MCF 10A (cell line): Measurements from ENCODE around the gene TOR1B. TPM values are rescaled to one million over a fixed set of nuclear protein-coding genes. Genes with fewer than 3 reads are reported as not detected.
A peak's percentile ranks its signal among the peaks of the same experiment; 100 is the strongest.

Experiments
- BruUV-seq: library from RNA; stranded (reverse); fragments of 400-500 nt; replicated peaks from 2 replicates; lab custom pipeline; 2021; lab: Mats Ljungman, UMichigan
- CTCF ChIA-PET: fragments of 300-600 bp; sonication (Branson Sonifier 250); formaldehyde crosslinking; extraction: SDS; loops from one replicate; lab custom pipeline; 2021; ENCODE audit warnings: antibody characterized with exemption, inconsistent platforms; lab: Yijun Ruan, JAX
- POLR2A ChIA-PET: fragments of 300-600, 350-650 bp; sonication (Branson Sonifier 250); formaldehyde crosslinking; extraction: SDS; loops from one replicate; lab custom pipeline; 2020; ENCODE audit warnings: antibody characterized with exemption, inconsistent platforms; lab: Yijun Ruan, JAX
- DNase-seq: peaks from one replicate; pipeline ENCODE4 v3.0.0-alpha.2; 2018; ENCODE audit not compliant: unreplicated experiment
- H3K27ac Mint-ChIP-seq: one replicate; pipeline ENCODE4 v1.8.0; 2022; ENCODE audit warnings: mild to moderate bottlenecking, low read depth, mixed read lengths; ENCODE audit not compliant: unreplicated experiment
- H3K27me3 Mint-ChIP-seq: one replicate; pipeline ENCODE4 v1.8.0; 2022; ENCODE audit warnings: mixed read lengths; ENCODE audit not compliant: insufficient read depth, unreplicated experiment
- H3K36me3 Mint-ChIP-seq: one replicate; pipeline ENCODE4 v1.8.0; 2022; ENCODE audit warnings: mild to moderate bottlenecking, moderate library complexity, mixed read lengths; ENCODE audit not compliant: insufficient read depth, unreplicated experiment
- H3K4me1 Mint-ChIP-seq: one replicate; pipeline ENCODE4 v1.8.0; 2022; ENCODE audit warnings: mixed read lengths; ENCODE audit not compliant: insufficient read depth, unreplicated experiment
- H3K4me3 Mint-ChIP-seq: one replicate; pipeline ENCODE4 v1.8.0; 2022; ENCODE audit warnings: mild to moderate bottlenecking, moderate library complexity, mixed read lengths; ENCODE audit not compliant: unreplicated experiment
- H3K9me3 Mint-ChIP-seq: one replicate; pipeline ENCODE4 v1.8.0; 2022; ENCODE audit warnings: mixed read lengths; ENCODE audit not compliant: unreplicated experiment
- intact Hi-C: fragments of 100-400 bp; cut with micrococcal nuclease; formaldehyde crosslinking; loops from 2 replicates; pipeline ENCODE4 v1.14.1; 2022
- total RNA-seq: library from RNA; stranded (reverse); gene quantifications from 2 replicates; pipeline ENCODE4 v1.2.3, GENCODE V29; 2022
- TF ChIP-seq, protein P1 (sequence below): fragments of 200-600 bp; IDR thresholded peaks from one replicate; pipeline ENCODE4 v1.8.0; 2022; ENCODE audit warnings: antibody characterized with exemption, mild to moderate bottlenecking; ENCODE audit not compliant: unreplicated experiment

TOR1B gene
- total RNA-seq, 1 experiment from 2014 or later = 14.8 TPM

DNA sequence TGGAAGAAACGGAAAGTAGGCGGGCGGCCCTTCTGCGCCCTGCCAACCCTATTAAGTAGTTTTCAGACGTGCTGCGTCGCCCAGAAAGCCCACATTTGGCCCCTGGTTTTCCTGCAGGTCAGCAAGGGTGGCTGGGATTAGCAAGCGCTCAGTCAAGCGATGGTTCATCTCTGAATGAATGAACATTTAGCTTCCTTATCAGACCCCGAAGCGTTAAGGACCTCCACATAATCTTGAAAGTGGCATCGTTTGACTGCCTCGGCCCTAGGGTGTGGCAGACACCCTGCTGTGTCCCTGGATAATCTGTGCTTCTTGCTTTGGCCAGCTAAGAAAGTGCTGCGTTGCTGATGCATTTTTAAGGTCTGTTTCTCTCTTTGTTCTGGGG is 684 bp downstream of the TOR1B start:
- Mint-ChIP-seq H3K9me3 (no peaks in the 10 kb centered on the region), H3K36me3 (peaks cover 21% of the 10 kb centered on the region), H3K27ac (peak overlapping the region; percentile 49), H3K4me1 (no peaks in the 10 kb centered on the region), H3K27me3 (no peaks in the 10 kb centered on the region), H3K4me3 (peak overlapping the region; percentile 82)
- TF ChIP-seq, protein P1, sequence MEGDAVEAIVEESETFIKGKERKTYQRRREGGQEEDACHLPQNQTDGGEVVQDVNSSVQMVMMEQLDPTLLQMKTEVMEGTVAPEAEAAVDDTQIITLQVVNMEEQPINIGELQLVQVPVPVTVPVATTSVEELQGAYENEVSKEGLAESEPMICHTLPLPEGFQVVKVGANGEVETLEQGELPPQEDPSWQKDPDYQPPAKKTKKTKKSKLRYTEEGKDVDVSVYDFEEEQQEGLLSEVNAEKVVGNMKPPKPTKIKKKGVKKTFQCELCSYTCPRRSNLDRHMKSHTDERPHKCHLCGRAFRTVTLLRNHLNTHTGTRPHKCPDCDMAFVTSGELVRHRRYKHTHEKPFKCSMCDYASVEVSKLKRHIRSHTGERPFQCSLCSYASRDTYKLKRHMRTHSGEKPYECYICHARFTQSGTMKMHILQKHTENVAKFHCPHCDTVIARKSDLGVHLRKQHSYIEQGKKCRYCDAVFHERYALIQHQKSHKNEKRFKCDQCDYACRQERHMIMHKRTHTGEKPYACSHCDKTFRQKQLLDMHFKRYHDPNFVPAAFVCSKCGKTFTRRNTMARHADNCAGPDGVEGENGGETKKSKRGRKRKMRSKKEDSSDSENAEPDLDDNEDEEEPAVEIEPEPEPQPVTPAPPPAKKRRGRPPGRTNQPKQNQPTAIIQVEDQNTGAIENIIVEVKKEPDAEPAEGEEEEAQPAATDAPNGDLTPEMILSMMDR = no peak
- ChIA-PET CTCF (interaction anchor here (0.5 to 0.6 kb wide), 2 partner anchors 19 to 75 kb away, joined by 3 to 4 read pairs; no protein-coding TSS in a partner anchor), POLR2A (interaction anchor here (0.6 to 2.7 kb wide), 10 partner anchors 9 to 176 kb away, joined by 3 to 16 read pairs (median 4); partner anchors contain the start of genes C9orf78, PTGES, TOR1A and USP20)
- peak; percentile 8 for DNase-seq
- intact Hi-C loops = loop anchor here (1.0 kb wide), 1 partner anchor 296 kb away; no protein-coding TSS in a partner anchor
- BruUV-seq = no TSS peak

DNA sequence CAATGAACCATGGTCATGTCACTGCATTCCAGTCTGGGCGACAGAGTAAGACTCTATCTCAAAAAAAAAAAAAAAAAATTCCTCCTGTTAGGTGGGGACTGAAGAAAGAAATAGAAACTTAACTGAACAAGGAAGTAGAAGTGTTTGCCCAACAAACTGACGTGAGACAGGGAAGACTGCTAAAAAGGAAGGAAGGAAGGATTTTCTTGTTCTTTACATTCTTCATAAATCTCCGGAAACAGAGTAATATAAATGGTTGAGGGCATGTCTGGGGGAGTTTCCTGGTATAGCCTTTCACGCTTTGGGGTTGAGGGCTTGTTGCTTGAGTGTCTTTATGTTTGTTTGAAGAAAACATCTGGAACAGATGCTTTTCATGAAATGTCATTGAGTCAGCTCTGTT is 3.1 kb downstream of the TOR1B start:
- Mint-ChIP-seq H3K36me3 (peaks cover 36% of the 10 kb centered on the region), H3K4me1 (no peaks in the 10 kb centered on the region), H3K27ac (no peak overlapping the region), H3K4me3 (no peak overlapping the region), H3K27me3 (no peaks in the 10 kb centered on the region), H3K9me3 (no peaks in the 10 kb centered on the region)
- intact Hi-C loops = no loop called here
- POLR2A ChIA-PET = no interaction called here
- TF ChIP-seq, protein P1 = no peak
- no TSS peak for BruUV-seq
- CTCF ChIA-PET = interaction anchor here (0.7 to 0.9 kb wide), 2 partner anchors 15 to 86 kb away, joined by 3 read pairs; no protein-coding TSS in a partner anchor
- no peak for DNase-seq

DNA sequence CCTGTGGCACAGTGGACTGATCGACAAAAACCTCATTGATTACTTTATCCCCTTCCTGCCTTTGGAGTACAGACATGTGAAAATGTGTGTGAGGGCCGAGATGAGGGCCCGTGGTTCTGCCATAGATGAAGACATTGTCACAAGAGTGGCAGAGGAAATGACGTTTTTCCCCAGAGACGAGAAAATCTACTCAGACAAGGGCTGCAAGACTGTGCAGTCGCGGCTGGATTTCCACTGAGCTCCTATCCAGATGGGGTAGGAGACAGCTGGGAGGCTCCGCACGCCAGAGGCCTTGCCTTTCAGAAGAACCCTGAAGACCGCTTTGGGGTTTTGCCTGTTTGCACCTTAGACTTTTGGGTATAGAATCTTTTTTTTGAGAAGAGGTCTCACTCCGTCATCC is 6.4 kb downstream of the TOR1B start:
- Mint-ChIP-seq H3K27me3 (no peaks in the 10 kb centered on the region), H3K9me3 (no peaks in the 10 kb centered on the region), H3K27ac (no peak overlapping the region), H3K36me3 (peaks cover 69% of the 10 kb centered on the region), H3K4me3 (no peak overlapping the region), H3K4me1 (no peaks in the 10 kb centered on the region)
- intact Hi-C loops = no loop called here
- POLR2A ChIA-PET = no interaction called here
- DNase-seq = no peak
- CTCF ChIA-PET = no interaction called here
- TF ChIP-seq, protein P1 = no peak
- no TSS peak for BruUV-seq

DNA sequence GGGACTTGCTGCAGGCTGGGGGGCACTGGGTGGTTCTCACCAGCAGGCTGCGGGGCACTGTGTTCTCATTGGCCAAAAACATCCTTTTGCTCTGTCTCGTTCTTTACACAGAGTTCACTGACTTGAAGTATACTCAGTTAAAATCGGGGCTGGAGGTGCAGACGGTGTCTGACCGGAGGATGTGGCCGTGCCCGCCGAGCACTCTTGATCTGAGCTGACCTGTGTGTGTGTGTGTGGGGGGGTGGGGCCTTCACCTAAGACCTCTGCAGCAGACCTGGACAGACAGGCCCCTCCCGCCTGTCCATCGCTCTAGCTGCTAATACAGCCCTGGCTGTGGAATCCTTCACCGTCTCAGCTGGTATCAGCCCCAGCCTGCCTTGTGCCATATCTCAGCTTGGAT is 7.1 kb downstream of the TOR1B start:
- H3K27me3 Mint-ChIP-seq = no peaks in the 10 kb centered on the region
- intact Hi-C loops = no loop called here
- peaks cover 72% of the 10 kb centered on the region for H3K36me3 Mint-ChIP-seq
- no TSS peak for BruUV-seq
- no peak overlapping the region for H3K4me3 Mint-ChIP-seq
- DNase-seq = no peak
- CTCF ChIA-PET = no interaction called here
- TF ChIP-seq, protein P1 = no peak
- POLR2A ChIA-PET = interaction anchor here (3.2 kb wide), 1 partner anchor 12 kb away, joined by 16 read pairs; the partner anchor contains the start of gene TOR1A
- H3K9me3 Mint-ChIP-seq = no peaks in the 10 kb centered on the region
- H3K27ac Mint-ChIP-seq = no peak overlapping the region
- H3K4me1 Mint-ChIP-seq = no peaks in the 10 kb centered on the region
